Karpas-422 (cell line): ENCODE data around the gene CPNE6. TPM values are rescaled to one million over a fixed set of nuclear protein-coding genes. Genes with fewer than 3 reads are reported as not detected.

ENCODE experiments used
- DNase-seq: peaks from one replicate; pipeline ENCODE4 v3.0.0-alpha.2; 2015
- H2AFZ ChIP-seq: fragments of 200-600 bp; sonication (generic); 2 replicates; pipeline ENCODE4 v1.6.1; 2014; ENCODE audit warnings: antibody characterized with exemption, low read length, mixed read lengths
- H3K27ac ChIP-seq: fragments of 200-600 bp; sonication (generic); 2 replicates; pipeline ENCODE4 v1.5.1; 2014; ENCODE audit warnings: mild to moderate bottlenecking, low read length, moderate library complexity
- H3K27me3 ChIP-seq: fragments of 200-600 bp; sonication (generic); 2 replicates; pipeline ENCODE4 v1.6.1; 2014; ENCODE audit warnings: low read length, mixed read lengths
- H3K36me3 ChIP-seq: fragments of 200-600 bp; sonication (generic); 2 replicates; pipeline ENCODE4 v1.6.1; 2014; ENCODE audit warnings: low read length, mixed read lengths; ENCODE audit not compliant: insufficient read depth
- H3K4me1 ChIP-seq: fragments of 200-600 bp; sonication (generic); 2 replicates; pipeline ENCODE4 v1.6.1; 2014; ENCODE audit warnings: mild to moderate bottlenecking, low read length, mixed read lengths
- H3K4me2 ChIP-seq: fragments of 200-600 bp; sonication (generic); 2 replicates; pipeline ENCODE4 v1.6.1; 2014; ENCODE audit warnings: low read length, low read depth, mild to moderate bottlenecking; ENCODE audit not compliant: poor library complexity, severe bottlenecking
- H3K4me3 ChIP-seq: fragments of 200-600 bp; sonication (generic); 2 replicates; pipeline ENCODE4 v1.5.1; 2014; ENCODE audit warnings: mild to moderate bottlenecking, antibody characterized with exemption, low read length, mixed read lengths
- H3K79me2 ChIP-seq: fragments of 200-600 bp; sonication (generic); 2 replicates; pipeline ENCODE4 v1.6.1; 2014; ENCODE audit warnings: mild to moderate bottlenecking, low read length, mixed read lengths
- H3K9ac ChIP-seq: fragments of 200-600 bp; sonication (generic); 2 replicates; pipeline ENCODE4 v1.6.0; 2014; ENCODE audit warnings: low read length
- H3K9me2 ChIP-seq: fragments of 200-600 bp; sonication (generic), shearing (Covaris generic); replicated peaks from 2 replicates; pipeline ENCODE4 v1.6.0; 2014; ENCODE audit warnings: mild to moderate bottlenecking, low read length, moderate library complexity; ENCODE audit not compliant: insufficient read depth
- H3K9me3 ChIP-seq: fragments of 300-700, 200-600 bp; sonication (generic); 2 replicates; pipeline ENCODE4 v1.6.1; 2014; ENCODE audit warnings: low read length, mixed read lengths
- H4K20me1 ChIP-seq: fragments of 200-600 bp; sonication (generic); 2 replicates; pipeline ENCODE4 v1.6.1; 2014; ENCODE audit warnings: mild to moderate bottlenecking, antibody characterized with exemption, low read length, low read depth; ENCODE audit not compliant: insufficient read depth
- total RNA-seq: library from RNA; depleted of rRNA; stranded (reverse); fragments of >200 nt; shearing (Covaris generic); gene quantifications from 2 replicates; pipeline ENCODE4 v1.2.3, GENCODE V29; 2014; ENCODE audit warnings: low replicate concordance; rRNA removed

The CPNE6 gene
- total RNA-seq, 1 experiment from 2014 or later = 1.3 TPM

DNA sequence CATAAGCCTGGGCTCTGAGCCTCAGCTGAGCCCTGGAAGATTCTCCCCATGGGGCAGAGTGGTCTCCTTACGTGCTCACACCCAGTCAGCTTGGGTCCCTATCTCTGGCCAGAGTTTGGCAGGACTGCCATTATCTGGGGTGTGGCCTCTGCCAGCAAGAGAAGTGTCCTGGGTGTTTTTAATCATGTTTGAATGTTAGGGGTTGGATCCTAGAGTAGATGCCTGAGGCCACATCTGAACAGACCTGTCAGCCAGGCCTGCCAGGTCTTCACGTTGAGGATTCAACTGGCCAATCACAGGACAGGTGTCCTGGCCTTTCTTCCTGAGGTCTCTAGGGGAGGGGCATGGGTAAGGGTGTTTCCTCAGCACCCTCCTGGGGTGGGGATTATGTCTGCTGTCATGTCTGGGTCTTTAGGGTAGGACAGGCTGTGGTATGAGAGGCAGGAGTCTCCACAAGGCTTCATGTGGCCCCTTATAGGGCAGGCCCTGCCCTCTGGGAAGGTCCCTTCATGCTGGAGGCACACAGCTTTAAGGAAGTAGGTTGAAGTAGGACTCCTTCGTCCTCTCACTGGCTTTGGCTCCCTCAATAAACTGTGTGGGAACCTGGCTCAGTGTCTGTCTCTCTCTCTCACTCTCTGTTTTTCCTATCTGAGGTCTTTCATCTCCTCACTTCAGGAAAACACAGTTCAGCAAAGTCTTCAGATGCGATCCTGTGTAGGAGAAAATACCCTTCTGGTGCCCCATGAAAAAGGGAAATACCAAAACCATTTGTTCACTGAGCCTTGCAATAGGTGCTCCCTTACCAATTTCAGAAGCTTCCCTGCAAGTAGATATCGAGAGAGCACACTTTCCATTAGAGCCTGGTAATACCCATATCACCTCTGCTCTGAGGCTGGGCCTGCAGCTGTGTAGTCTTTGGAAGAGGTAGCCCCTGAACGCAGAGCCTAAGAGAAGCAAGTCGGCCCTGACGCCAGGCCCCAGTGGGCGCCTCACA is 52.4 kb downstream of the CPNE6 start:
- no peaks in the 10 kb centered on the region for H3K9me2 ChIP-seq
- peaks cover 18% of the 10 kb centered on the region for H3K36me3 ChIP-seq
- no peak overlapping the region for H3K4me3 ChIP-seq
- H3K9me3 ChIP-seq = no peaks in the 10 kb centered on the region
- H2AFZ ChIP-seq = no peak overlapping the region
- H4K20me1 ChIP-seq = no peaks in the 10 kb centered on the region
- no peak for DNase-seq
- H3K9ac ChIP-seq = no peak overlapping the region
- no peak overlapping the region for H3K27ac ChIP-seq
- no peak overlapping the region for H3K4me2 ChIP-seq
- no peaks in the 10 kb centered on the region for H3K79me2 ChIP-seq
- H3K4me1 ChIP-seq = peaks cover 13% of the 10 kb centered on the region
- H3K27me3 ChIP-seq = no peaks in the 10 kb centered on the region

DNA sequence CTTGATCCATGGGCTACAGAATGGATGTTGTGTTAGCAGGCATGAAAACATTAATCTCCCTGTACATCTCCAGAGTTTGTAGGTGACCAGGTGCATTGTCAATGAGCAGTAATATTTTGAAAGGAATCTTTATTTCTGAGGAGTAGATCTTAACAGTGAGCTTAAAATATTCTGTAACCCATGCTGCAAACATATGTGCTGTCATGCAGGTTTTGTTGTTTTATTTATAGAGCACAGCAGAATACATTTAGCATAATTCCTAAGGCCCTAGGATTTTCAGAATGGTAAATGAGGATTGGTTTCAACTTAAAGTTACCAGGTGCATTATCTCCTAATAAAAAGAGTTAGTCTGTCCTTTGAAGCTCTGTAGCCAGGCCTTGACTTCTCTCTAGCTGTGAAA is 55.6 kb downstream of the CPNE6 start:
- H3K4me1 ChIP-seq = peaks cover 13% of the 10 kb centered on the region
- H3K27ac ChIP-seq = no peak overlapping the region
- no peak overlapping the region for H3K4me3 ChIP-seq
- peaks cover 5% of the 10 kb centered on the region; the same call in 1 of the 2 replicates for H3K36me3 ChIP-seq
- H3K4me2 ChIP-seq = no peak overlapping the region
- no peak overlapping the region for H2AFZ ChIP-seq
- no peak overlapping the region for H3K9ac ChIP-seq
- no peaks in the 10 kb centered on the region for H3K79me2 ChIP-seq
- no peaks in the 10 kb centered on the region for H3K9me3 ChIP-seq
- H4K20me1 ChIP-seq = no peaks in the 10 kb centered on the region
- no peaks in the 10 kb centered on the region for H3K9me2 ChIP-seq
- H3K27me3 ChIP-seq = no peaks in the 10 kb centered on the region
- no peak for DNase-seq

GRCh38 chr14:24127673-24128072 is 56.3 kb downstream of the CPNE6 start:
- Histone ChIP-seq H3K4me2 (no peak overlapping the region), H3K4me3 (no peak overlapping the region), H3K79me2 (no peaks in the 10 kb centered on the region), H3K27me3 (no peaks in the 10 kb centered on the region), H3K4me1 (peaks cover 8% of the 10 kb centered on the region), H3K9me2 (no peaks in the 10 kb centered on the region), H3K36me3 (peaks cover 2% of the 10 kb centered on the region; the same call in 1 of the 2 replicates), H4K20me1 (no peaks in the 10 kb centered on the region), H3K9ac (no peak overlapping the region), H3K27ac (no peak overlapping the region), H3K9me3 (no peaks in the 10 kb centered on the region), H2AFZ (no peak overlapping the region)
- no peak for DNase-seq

Other genes with a start within 250 kb of the CPNE6 start
- 63.8 and 175 TPM in 2 replicates for gene DHRS4, start 117.8 kb upstream of the CPNE6 start, total RNA-seq
- gene DHRS4L2, start 82.6 kb upstream of the CPNE6 start, total RNA-seq = 53.7 and 66.1 TPM in 2 replicates
- 58.4 and 110 TPM in 2 replicates for gene CARMIL3, start 19.6 kb upstream of the CPNE6 start, total RNA-seq
- gene PCK2, start 22.7 kb downstream of the CPNE6 start, total RNA-seq = 106 and 151 TPM in 2 replicates
- gene DCAF11, start 43.2 kb downstream of the CPNE6 start, total RNA-seq = 93.5 and 103 TPM in 2 replicates
- 1.5 and 2.5 TPM in 2 replicates for gene NRL, start 43.4 kb downstream of the CPNE6 start, total RNA-seq
- gene FITM1, start 59.1 kb downstream of the CPNE6 start, total RNA-seq = 0.89 and 1.6 TPM in 2 replicates
- gene PSME1, start 64.6 kb downstream of the CPNE6 start, total RNA-seq = 435 and 452 TPM in 2 replicates
- 35.3 and 95.4 TPM in 2 replicates for gene EMC9, start 70.0 kb downstream of the CPNE6 start, total RNA-seq
- 469 and 536 TPM in 2 replicates for gene PSME2, start 75.0 kb downstream of the CPNE6 start, total RNA-seq
- gene RNF31, start 75.9 kb downstream of the CPNE6 start, total RNA-seq = 82.0 and 153 TPM in 2 replicates
- 72.7 and 79.8 TPM in 2 replicates for gene IRF9, start 89.7 kb downstream of the CPNE6 start, total RNA-seq
- gene REC8, start 100.5 kb downstream of the CPNE6 start, total RNA-seq = 22.1 and 34.6 TPM in 2 replicates
- 48.9 and 118 TPM in 2 replicates for gene IPO4, start 117.3 kb downstream of the CPNE6 start, total RNA-seq
- gene TM9SF1, start 123.9 kb downstream of the CPNE6 start, total RNA-seq = 31.3 and 49.0 TPM in 2 replicates
- gene TSSK4, start 134.1 kb downstream of the CPNE6 start, total RNA-seq = 4.2 TPM in 1 of 2 replicates, not detected in the other
- 36.8 and 94.6 TPM in 2 replicates for gene CHMP4A, start 141.9 kb downstream of the CPNE6 start, total RNA-seq
- 30.7 and 35.4 TPM in 2 replicates for gene MDP1, start 144.5 kb downstream of the CPNE6 start, total RNA-seq
- gene NEDD8, start 160.8 kb downstream of the CPNE6 start, total RNA-seq = 293 and 323 TPM in 2 replicates
- 132 and 164 TPM in 2 replicates for gene GMPR2, start 161.4 kb downstream of the CPNE6 start, total RNA-seq
- gene TINF2, start 171.1 kb downstream of the CPNE6 start, total RNA-seq = 81.1 and 104 TPM in 2 replicates
- gene TGM1, start 191.6 kb downstream of the CPNE6 start, total RNA-seq = 1.3 and 5.2 TPM in 2 replicates
- gene RABGGTA, start 200.0 kb downstream of the CPNE6 start, total RNA-seq = 45.1 and 64.1 TPM in 2 replicates
- 27.1 and 35.9 TPM in 2 replicates for gene DHRS1, start 228.2 kb downstream of the CPNE6 start, total RNA-seq
- 42.0 and 44.7 TPM in 2 replicates for gene NOP9, start 228.3 kb downstream of the CPNE6 start, total RNA-seq
- 7.1 and 9.9 TPM in 2 replicates for gene CIDEB, start 236.4 kb downstream of the CPNE6 start, total RNA-seq
- 12.9 and 41.5 TPM in 2 replicates for gene LTB4R2, start 238.6 kb downstream of the CPNE6 start, total RNA-seq
- 26.6 and 29.6 TPM in 2 replicates for gene LTB4R, start 239.9 kb downstream of the CPNE6 start, total RNA-seq